HUES64 (cell line): ENCODE data around the gene ATIC.

ENCODE experiments used
- H3K27ac ChIP-seq: 2 replicates; pipeline ENCODE4 v1.7.0; 2013; ENCODE audit warnings: low read depth, low read length, inconsistent platforms
- H3K27me3 ChIP-seq: 2 replicates; pipeline ENCODE4 v1.6.1; 2013; ENCODE audit warnings: mild to moderate bottlenecking, low read length; ENCODE audit not compliant: insufficient read depth
- H3K36me3 ChIP-seq: 2 replicates; pipeline ENCODE4 v1.6.1; 2013; ENCODE audit warnings: mild to moderate bottlenecking, low read length; ENCODE audit not compliant: insufficient read depth
- H3K4me1 ChIP-seq: 2 replicates; pipeline ENCODE4 v1.6.1; 2013; ENCODE audit warnings: mild to moderate bottlenecking, low read length, moderate library complexity; ENCODE audit not compliant: insufficient read depth
- H3K4me3 ChIP-seq: 2 replicates; pipeline ENCODE4 v1.5.1; 2013; ENCODE audit warnings: mild to moderate bottlenecking, low read length, moderate library complexity
- H3K9ac ChIP-seq: 2 replicates; pipeline ENCODE4 v1.6.1; 2013; ENCODE audit warnings: mild to moderate bottlenecking, low read depth, low read length
- H3K9me3 ChIP-seq: 2 replicates; pipeline ENCODE4 v1.6.1; 2013; ENCODE audit warnings: low read depth, low read length; ENCODE audit not compliant: insufficient read depth
- WGBS: fragments of 150-250, 120-280 bp; methylation state at CpG from one replicate; pipeline ENCODE4 v1.1.7; 2013; ENCODE audit warnings: missing lambda C conversion rate; 5-methylcytosine and 5-hydroxymethylcytosine counted together

ATIC gene

DNA sequence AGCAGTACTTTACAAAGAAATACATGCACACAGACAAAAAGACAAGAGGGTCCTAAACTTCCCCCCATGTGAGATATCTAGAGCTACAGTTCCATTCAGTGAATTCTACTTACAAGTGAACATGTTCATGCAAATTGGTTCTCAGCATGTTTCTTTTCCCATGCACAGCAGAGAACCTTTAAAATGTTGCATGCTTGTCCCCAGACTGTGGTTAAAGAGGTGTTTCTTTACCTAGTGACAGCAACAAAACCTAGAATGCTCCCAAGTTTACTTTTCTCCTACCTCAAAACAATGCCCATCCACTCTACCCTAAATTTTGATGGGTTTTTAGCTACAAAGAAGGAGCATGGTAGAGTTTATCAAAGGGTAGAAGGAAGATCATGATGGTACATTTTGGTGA is 80.3 kb downstream of the ATIC start:
- H3K27ac ChIP-seq, result no peak overlapping the region
- peaks cover 15% of the 10 kb centered on the region for H3K4me1 ChIP-seq
- no peaks in the 10 kb centered on the region for H3K27me3 ChIP-seq
- H3K4me3 ChIP-seq, result no peak overlapping the region
- peaks cover 82% of the 10 kb centered on the region for H3K36me3 ChIP-seq
- no peaks in the 10 kb centered on the region for H3K9me3 ChIP-seq
- no peak overlapping the region for H3K9ac ChIP-seq

- 96% methylated on average over 12 of the region's 12 CpGs for WGBS
- no peaks in the 10 kb centered on the region for H3K9me3 ChIP-seq
- no peaks in the 10 kb centered on the region for H3K27me3 ChIP-seq
- H3K36me3 ChIP-seq, result peaks cover 82% of the 10 kb centered on the region
- H3K4me3 ChIP-seq, result no peak overlapping the region
- no peak overlapping the region for H3K9ac ChIP-seq
- H3K27ac ChIP-seq, result no peak overlapping the region
- peaks cover 12% of the 10 kb centered on the region for H3K4me1 ChIP-seq
Observed at GRCh38 chr2:215392687-215393270, 80.9 kb downstream of the ATIC start.

- Histone ChIP-seq H3K9ac (no peak overlapping the region), H3K4me3 (no peak overlapping the region), H3K9me3 (no peaks in the 10 kb centered on the region), H3K27ac (no peak overlapping the region), H3K36me3 (peaks cover 87% of the 10 kb centered on the region), H3K27me3 (no peaks in the 10 kb centered on the region), H3K4me1 (peaks cover 16% of the 10 kb centered on the region; the same call in 1 of the 2 replicates)
- 95% methylated on average over 7 of the region's 7 CpGs for WGBS
Observed at GRCh38 chr2:215394102-215394805, 82.4 kb downstream of the ATIC start.

- WGBS, result 93% methylated on average over 3 of the region's 5 CpGs
- Histone ChIP-seq H3K36me3 (peaks cover 83% of the 10 kb centered on the region), H3K9me3 (no peaks in the 10 kb centered on the region), H3K9ac (no peak overlapping the region), H3K27ac (no peak overlapping the region), H3K27me3 (no peaks in the 10 kb centered on the region), H3K4me1 (peaks cover 16% of the 10 kb centered on the region; the same call in 1 of the 2 replicates), H3K4me3 (no peak overlapping the region)
Observed at GRCh38 chr2:215395687-215396460, 84.0 kb downstream of the ATIC start.

- Histone ChIP-seq H3K9me3 (no peaks in the 10 kb centered on the region), H3K36me3 (peaks cover 79% of the 10 kb centered on the region), H3K27ac (no peak overlapping the region), H3K27me3 (no peaks in the 10 kb centered on the region), H3K4me3 (no peak overlapping the region), H3K4me1 (peaks cover 16% of the 10 kb centered on the region; the same call in 1 of the 2 replicates), H3K9ac (no peak overlapping the region)
- WGBS, result 93% methylated on average over 2 of the region's 2 CpGs
Observed at GRCh38 chr2:215396595-215397313, 84.9 kb downstream of the ATIC start.

- no peak overlapping the region for H3K4me3 ChIP-seq
- 88% methylated on average over 9 of the region's 9 CpGs for WGBS
- H3K27ac ChIP-seq, result no peak overlapping the region
- peaks cover 16% of the 10 kb centered on the region; the same call in 1 of the 2 replicates for H3K4me1 ChIP-seq
- no peaks in the 10 kb centered on the region for H3K27me3 ChIP-seq
- no peaks in the 10 kb centered on the region for H3K9me3 ChIP-seq
- peaks cover 79% of the 10 kb centered on the region for H3K36me3 ChIP-seq
- no peak overlapping the region for H3K9ac ChIP-seq
Observed at GRCh38 chr2:215397632-215398341, 85.9 kb downstream of the ATIC start.

DNA sequence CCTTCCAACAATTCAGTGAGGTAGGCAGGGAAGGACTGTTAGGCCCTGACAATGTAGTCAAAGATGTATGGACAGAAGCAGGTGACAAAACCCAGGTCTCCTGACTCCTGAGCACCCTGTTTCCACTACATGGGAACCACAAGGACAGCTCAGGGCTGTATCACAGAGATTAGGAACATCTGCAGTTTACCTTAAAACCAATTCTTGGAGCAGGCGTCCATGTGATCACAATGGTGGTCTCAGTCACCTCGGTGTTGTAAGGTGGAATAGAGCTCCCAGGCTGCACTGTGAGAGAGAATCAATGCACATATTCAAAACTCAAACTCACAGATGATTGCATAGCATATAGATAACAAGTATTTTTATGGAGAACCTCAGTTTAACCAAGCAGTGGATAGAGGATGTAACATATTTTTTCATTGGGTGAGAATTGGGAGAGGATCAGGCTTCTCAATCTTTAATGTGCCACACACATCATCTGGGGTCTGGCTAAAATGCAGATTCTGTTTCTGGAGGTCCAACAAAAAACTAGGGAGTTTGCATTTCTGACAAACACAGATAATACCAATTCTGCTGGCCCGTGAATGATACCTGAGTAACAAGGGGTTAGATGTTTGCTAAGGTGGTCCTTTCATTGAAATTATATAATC is 87.3 kb downstream of the ATIC start:
- H3K27ac ChIP-seq, result no peak overlapping the region
- WGBS, result 84% methylated on average over 3 of the region's 3 CpGs
- peaks cover 16% of the 10 kb centered on the region; the same call in 1 of the 2 replicates for H3K4me1 ChIP-seq
- H3K4me3 ChIP-seq, result no peak overlapping the region
- peaks cover 79% of the 10 kb centered on the region for H3K36me3 ChIP-seq
- H3K27me3 ChIP-seq, result no peaks in the 10 kb centered on the region
- no peaks in the 10 kb centered on the region for H3K9me3 ChIP-seq
- no peak overlapping the region for H3K9ac ChIP-seq
